M059J (cell line): Measurements from ENCODE around the gene TTC28. TPM values are rescaled to one million over a fixed set of nuclear protein-coding genes. Genes with fewer than 3 reads are reported as not detected.
A peak's percentile ranks its signal among the peaks of the same experiment; 100 is the strongest.
"Not testable (repeated sequence)": the region's sequence is repeated elsewhere in the genome, so short reads cannot be mapped to it uniquely, and the experiment has no call there.

Experiments
- DNase-seq: peaks from one replicate; pipeline ENCODE4 v3.0.0-alpha.2; 2012; ENCODE audit warnings: low read depth
- total RNA-seq: library from RNA; depleted of rRNA; stranded (reverse); fragments of >200 nt; shearing (Covaris generic); gene quantifications from 2 replicates; pipeline ENCODE4 v1.2.3, GENCODE V29; 2014

TTC28 gene
- total RNA-seq, 1 experiment from 2014 or later: 13.9 TPM

- not testable (repeated sequence) for DNase-seq
Observed at GRCh38 chr22:28560743-28561101, 118.9 kb downstream of the TTC28 start.

DNA sequence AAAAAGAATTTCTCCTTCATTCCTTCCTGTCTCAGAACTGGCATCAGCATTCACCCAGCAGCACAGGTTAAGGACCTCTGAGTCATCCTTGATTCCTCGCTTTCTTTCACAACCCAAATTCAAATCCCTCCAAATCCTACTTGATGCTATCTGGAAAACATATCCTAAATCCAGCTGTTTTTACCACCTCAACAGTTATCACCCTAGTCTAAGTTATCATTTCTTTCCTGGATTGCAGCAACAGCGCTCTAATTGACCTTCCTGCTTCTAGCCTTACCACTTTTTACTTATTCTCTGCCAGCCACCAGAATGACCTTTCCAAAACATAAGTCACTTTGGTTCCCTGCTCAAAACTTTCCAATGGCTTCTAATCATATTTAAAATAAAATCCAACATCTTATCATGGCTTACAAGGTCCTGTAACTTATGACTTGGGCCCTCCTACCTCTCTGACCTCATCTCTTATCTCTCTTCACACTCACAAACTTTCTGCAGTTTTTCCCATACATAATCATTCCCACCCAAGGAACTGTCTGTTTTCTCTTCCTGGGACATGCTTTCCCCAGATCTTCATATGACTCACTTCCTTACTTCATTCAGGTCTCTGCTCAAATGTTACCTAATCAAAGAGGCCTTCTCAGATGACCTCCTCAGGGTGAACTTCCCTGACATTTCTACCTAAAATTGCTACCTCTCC lies 119.4 kb downstream of the TTC28 start:
- peak; percentile 74 for DNase-seq

GRCh38 chr22:28557184-28557583 lies 122.5 kb downstream of the TTC28 start:
- DNase-seq: no peak

DNA sequence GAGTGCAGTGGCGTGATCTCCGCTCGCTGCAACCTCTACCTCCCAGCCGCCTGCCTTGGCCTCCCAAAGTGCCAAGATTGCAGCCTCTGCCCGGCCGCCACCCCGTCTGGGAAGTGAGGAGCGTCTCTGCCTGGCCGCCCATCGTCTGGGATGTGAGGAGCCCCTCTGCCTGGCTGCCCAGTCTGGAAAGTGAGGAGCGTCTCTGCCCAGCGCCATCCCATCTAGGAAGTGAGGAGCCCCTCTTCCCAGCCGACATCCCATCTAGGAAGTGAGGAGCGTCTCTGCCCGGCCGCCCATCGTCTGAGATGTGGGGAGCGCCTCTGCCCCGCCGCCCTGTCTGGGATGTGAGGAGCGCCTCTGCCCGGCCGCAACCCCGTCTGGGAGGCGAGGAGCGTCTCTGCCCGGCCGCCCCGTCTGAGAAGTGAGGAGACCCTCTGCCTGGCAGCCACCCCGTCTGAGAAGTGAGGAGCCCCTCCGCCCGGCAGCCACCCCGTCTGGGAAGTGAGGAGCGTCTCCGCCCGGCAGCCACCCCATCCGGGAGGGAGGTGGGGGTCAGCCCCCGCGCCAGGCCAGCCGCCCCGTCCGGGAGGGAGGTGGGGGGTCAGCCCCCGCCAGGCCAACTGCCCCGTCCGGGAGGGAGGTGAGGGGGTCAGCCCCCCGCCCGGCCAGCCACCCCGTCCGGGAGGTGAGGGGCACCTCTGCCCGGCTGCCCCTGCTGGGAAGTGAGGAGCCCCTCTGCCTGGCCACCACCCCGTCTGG lies 126.4 kb downstream of the TTC28 start:
- not testable (repeated sequence) for DNase-seq

GRCh38 chr22:28548406-28548805 lies 131.2 kb downstream of the TTC28 start:
- DNase-seq: no peak

DNA sequence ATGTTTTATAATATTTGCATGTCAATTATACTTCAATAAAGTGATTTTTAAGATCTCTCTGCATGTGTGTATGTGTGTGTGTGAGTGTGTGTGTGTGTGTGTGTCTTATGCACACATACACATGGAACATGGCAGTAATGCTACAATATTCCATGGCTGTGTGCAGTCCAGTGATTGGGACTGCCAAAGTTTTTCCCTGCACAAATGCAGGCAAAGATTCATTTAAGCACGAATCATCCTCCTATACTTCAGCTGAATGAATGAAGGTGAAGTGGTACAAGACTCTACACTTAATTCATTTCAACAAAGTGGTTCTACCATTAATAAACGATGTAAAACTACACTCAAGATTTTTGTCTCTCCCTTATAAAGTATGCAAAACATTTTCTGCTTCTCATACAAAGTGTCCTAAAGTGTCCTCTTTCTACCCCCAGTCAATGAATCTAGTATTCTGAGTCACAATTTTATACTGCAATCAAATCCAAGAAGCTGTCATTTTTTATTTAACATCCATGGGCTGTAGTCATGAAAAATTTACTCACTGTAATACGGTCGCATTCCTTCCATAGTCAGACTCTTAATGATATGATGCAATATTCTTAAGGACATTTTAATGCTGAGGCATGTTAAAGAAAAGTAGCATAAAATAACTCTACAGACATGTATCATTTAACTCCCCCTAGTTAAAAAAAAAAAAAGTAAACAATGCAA lies 132.4 kb downstream of the TTC28 start:
- peak; percentile 54 for DNase-seq

GRCh38 chr22:28544431-28544868 lies 135.2 kb downstream of the TTC28 start:
- DNase-seq: peak; percentile 68

DNA sequence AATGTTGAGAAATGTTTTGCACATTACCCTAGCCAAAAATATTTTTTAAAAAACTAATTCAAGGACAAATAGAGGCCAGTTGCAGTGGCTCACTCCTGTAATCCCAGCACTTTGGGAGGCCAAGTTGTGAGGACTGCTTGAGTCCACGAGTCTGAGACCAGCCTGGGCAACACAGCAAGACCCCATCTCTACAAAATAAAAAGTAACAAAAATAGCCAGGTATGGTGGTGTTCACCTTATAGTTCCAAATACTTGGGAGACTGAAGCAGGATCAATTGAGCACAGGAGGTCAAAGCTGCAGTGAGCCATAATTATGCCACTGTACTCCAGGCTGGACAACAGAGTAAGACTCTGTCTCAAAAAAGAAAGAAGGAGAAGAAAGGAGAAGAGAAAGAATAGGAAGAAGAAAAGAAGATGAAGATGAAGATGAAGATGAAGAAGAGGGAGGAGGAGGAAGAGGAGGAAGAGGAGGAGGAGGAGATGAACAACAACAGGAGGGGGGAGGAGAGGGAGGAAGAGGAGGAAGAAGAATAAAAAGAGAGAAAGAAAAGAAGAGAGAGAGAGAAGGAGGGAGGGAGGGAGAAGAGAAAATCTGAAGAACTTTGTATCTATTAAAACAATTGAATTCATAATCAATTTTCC lies 136.5 kb downstream of the TTC28 start:
- DNase-seq: no peak

DNA sequence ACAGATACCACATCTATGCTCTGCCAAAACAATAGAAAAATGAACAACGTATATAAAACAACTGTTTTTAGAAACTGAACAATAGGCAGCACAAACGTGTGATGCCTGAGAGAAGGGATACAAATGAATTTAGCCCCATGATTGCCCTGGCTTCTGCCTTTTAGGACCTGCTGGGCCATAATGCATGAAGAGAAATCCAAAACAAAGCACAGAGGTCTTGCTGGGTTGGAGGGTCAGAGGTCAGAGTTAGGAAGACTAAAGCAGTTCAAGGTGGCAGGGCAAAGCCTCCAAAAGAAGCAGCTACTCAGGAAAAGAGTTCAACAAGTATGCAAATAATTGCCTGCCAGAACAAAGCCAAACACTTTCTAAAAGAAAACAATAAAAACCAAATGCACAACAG lies 138.5 kb downstream of the TTC28 start:
- no peak for DNase-seq

DNA sequence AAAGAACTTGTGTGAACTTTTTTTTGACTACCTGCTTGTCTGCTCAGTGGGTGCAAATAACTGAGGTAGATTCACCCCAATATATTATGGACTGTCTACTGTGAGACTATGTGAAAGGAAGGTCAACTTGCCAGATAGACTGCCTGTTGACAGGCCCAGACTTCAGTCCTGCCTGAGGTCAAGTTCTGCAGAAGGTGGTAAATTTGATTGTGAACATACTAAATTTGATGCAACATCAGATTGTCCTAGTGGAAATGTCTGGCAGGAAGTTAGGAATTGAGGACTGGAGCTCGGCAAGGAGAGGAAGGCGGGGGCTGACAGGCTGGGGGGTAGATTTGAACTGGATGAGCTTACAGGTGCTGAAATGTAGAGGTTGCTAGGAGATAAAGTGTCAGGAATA lies 140.7 kb downstream of the TTC28 start:
- no peak for DNase-seq

GRCh38 chr22:28530565-28530964 lies 149.1 kb downstream of the TTC28 start:
- DNase-seq: not testable (repeated sequence)

- DNase-seq: not testable (repeated sequence)
Observed at GRCh38 chr22:28529144-28529543, 150.5 kb downstream of the TTC28 start.

- no peak for DNase-seq
Observed at GRCh38 chr22:28521451-28521850, 158.2 kb downstream of the TTC28 start.

GRCh38 chr22:28514321-28514821 lies 165.3 kb downstream of the TTC28 start:
- DNase-seq: no peak

DNA sequence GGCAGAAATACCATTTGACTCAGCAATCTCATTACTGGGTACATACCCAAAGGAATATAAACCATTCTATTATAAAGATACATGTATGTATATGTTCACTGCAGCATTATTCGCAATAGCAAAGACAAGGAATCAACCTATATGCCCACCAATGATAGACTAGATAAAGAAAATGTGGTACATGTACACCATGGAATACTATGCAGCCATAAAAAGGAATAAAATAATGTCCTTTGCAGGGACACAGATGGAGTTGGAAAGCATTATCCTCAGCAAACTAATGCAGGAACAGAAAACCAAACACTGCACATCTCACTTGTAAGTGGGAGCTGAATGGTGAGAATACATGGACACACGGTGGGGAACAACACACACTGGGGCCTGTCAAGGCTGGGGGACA lies 167.3 kb downstream of the TTC28 start:
- DNase-seq: not testable (repeated sequence)

DNA sequence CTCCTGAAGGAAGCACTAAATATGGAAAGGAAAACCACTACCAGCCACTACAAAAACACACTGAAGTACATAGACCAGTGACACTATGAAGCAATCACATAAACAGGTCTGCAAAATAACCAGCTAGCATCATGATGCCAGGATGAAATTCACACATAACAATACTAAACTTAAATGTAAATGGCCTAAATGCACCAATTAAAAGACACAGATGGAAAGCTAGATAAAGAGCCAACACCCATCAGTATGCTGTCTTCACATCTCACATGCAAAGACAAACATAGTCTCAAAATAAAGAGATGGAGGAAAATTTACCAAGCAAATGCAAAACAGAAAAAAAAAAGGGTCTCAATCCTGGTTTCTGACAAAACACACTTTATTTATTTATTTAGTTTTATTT lies 171.7 kb downstream of the TTC28 start:
- no peak for DNase-seq

DNA sequence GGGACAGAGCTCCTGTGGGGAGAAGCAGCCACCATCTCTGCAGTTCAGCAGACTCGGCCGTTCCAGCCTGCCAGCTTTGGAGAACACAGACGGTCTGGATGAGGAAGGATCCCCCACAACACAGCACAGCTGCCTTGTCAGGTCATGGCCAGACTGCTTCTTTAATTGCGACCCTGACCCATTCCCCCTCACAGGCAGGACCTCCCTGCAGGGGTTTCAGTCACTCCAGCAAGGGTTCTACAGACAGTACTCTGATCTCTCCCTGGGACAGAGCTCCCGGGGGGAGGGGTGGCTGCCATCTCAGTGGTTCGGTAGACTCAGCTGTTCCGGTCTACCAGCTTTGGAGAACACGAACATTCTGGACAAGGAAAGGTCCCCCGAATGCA lies 173.5 kb downstream of the TTC28 start:
- DNase-seq: no peak

DNA sequence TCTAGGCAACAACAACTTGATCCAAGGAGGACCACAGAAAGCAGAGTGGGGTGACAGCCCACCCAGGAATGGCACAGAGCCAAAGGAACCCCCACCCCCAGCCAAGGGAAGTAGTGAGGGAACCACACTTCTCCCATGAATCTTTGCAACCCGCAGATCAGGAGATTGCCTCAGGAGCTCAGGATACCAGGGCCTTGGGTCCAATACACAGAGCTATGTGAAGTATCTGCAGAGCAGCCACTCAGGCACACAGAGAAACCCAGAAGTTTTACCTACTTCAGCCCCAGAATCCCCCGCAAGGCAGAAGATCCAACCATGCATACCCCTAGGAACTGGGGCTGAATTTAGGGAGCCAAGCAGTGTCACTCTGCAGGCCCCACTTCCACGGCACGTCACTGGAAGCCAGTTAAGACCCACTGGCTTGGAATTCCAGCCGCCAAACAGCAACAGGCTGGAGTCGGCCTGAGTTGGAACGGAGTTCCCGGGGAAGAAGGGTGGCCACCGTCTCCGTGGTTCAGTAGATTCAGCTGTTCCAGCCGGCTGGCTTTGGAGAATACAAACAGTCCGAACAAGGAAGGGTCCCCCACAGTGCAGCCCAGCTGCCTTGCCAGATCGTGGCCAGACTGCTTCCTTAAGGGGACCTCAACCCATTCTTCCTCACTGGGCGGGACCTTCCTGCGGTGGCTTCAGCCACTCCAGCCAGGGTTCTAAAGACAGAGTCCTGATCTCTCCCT lies 174.1 kb downstream of the TTC28 start:
- DNase-seq: no peak

DNA sequence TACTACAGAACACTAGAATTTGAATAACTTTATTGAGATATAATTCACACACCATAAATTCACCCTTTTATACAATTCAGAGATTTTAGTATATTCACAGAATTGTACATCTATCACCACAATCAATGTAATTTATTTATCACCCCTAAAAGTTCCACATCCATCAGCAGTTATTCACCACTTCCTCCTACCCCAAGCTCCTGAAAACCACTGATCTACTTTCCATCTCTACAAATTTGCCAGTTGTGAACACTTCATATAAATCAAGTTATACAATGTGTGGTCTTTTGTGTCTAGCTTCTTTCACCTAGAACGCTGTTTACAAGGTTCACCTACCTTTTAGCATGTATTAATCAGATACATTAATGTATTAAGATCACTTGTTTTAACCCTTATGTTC lies 179.6 kb downstream of the TTC28 start:
- no peak for DNase-seq

DNA sequence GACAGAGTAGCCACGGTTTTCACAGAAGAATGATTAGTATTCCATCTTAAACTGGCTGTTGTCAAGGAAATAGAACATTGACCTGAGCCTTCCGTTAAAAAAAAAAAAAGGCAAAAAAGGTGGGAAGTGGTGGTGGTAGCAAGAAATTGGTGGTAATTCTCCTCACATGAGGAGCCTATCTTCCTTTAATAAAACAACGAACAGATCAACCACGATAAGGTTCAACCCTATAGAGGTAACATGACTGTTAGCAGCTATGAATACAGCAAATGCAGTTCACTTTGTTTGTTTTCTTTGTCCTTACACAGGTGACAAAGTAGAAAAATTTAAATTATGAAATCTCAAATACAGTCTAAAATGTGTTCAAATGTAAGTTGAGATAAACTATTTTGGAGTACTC lies 181.6 kb downstream of the TTC28 start:
- no peak for DNase-seq

DNA sequence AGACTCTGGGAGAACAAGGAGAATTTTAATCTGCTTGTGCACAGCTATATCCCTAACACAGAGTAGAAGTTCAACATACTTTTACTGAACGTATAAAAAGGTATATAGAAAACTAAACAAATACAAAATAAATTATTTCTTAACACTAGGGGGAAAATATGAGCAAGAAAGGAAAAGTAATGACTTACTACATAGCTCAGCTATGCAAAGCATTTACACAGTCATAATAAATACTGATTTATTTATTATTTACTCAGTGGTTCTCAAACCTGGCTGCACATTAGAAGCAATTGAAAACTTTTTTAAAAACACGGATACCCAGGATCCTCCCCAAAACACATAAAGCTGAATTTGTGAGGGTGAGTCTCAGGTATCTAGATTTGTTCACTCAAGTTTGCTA lies 182.5 kb downstream of the TTC28 start:
- peak; percentile 2 for DNase-seq
